RWPE2 (cell line): ENCODE measurements around the gene VDR.

Experiments used
- ATAC-seq: fragments of 200-7000 bp; cut with Tn5 transposase; 3 replicates; pipeline ENCODE4 v1.9.1; 2021; ENCODE audit warnings: low read depth
- DNase-seq: peaks from one replicate; pipeline ENCODE4 v3.0.0-alpha.2; 2020; ENCODE audit warnings: low spot score
- H3K27ac ChIP-seq: fragments of 450-650 bp; 2 replicates; pipeline ENCODE4 v1.5.1; 2017; ENCODE audit warnings: mild to moderate bottlenecking; ENCODE audit not compliant: poor library complexity, severe bottlenecking
- H3K27me3 ChIP-seq: fragments of 250-450 bp; sonication (Bioruptor Pico); 2 replicates; pipeline ENCODE4 v1.5.1; 2021; ENCODE audit warnings: mild to moderate bottlenecking, moderate library complexity; ENCODE audit not compliant: insufficient read depth, poor library complexity, severe bottlenecking
- H3K36me3 ChIP-seq: fragments of 250-450 bp; sonication (Bioruptor Pico); 2 replicates; pipeline ENCODE4 v1.5.1; 2020; ENCODE audit warnings: low read depth, mild to moderate bottlenecking, moderate library complexity
- H3K4me1 ChIP-seq: fragments of 250-450 bp; sonication (Bioruptor Pico); 2 replicates; pipeline ENCODE4 v1.5.1; 2021; ENCODE audit warnings: mild to moderate bottlenecking, moderate library complexity; ENCODE audit not compliant: insufficient read depth, poor library complexity, severe bottlenecking
- H3K4me3 ChIP-seq: fragments of 250-450 bp; sonication (Bioruptor Pico); 2 replicates; pipeline ENCODE4 v1.5.1; 2021; ENCODE audit warnings: mild to moderate bottlenecking, moderate library complexity; ENCODE audit not compliant: severe bottlenecking
- H3K9me3 ChIP-seq: fragments of 250-450 bp; sonication (Bioruptor Pico); 2 replicates; pipeline ENCODE4 v1.5.1; 2021; ENCODE audit warnings: mild to moderate bottlenecking, moderate library complexity; ENCODE audit not compliant: severe bottlenecking
- CTCF ChIP-seq: fragments of 450-650 bp; IDR thresholded peaks from one replicate; pipeline ENCODE4 v1.5.1; 2017; ENCODE audit warnings: mild to moderate bottlenecking, moderate library complexity; ENCODE audit not compliant: poor library complexity, severe bottlenecking

VDR gene

GRCh38 chr12:47902131-47902639 lies 2.6 kb downstream of the VDR start:
- peaks cover 22% of the 10 kb centered on the region for H3K4me1 ChIP-seq
- H3K36me3 ChIP-seq = peaks cover 17% of the 10 kb centered on the region; the same call in 1 of the 2 replicates
- no peaks in the 10 kb centered on the region for H3K9me3 ChIP-seq
- H3K27me3 ChIP-seq = no peaks in the 10 kb centered on the region
- TF ChIP-seq CTCF = no peak
- DNase-seq = no peak
- H3K4me3 ChIP-seq = no peak overlapping the region
- no peak overlapping the region for H3K27ac ChIP-seq
- no peak for ATAC-seq

- H3K4me3 ChIP-seq = no peak overlapping the region
- no peaks in the 10 kb centered on the region for H3K9me3 ChIP-seq
- H3K4me1 ChIP-seq = peaks cover 27% of the 10 kb centered on the region
- peak overlapping the region; percentile 4 for H3K27ac ChIP-seq
- no peak for TF ChIP-seq CTCF
- no peak for DNase-seq
- H3K36me3 ChIP-seq = peaks cover 17% of the 10 kb centered on the region; the same call in 1 of the 2 replicates
- H3K27me3 ChIP-seq = no peaks in the 10 kb centered on the region
- ATAC-seq = no peak
Observed at GRCh38 chr12:47901718-47902093, 3.1 kb downstream of the VDR start.

- DNase-seq (no peak), ATAC-seq (no peak)
- TF ChIP-seq CTCF = no peak
- H3K36me3 ChIP-seq = peaks cover 19% of the 10 kb centered on the region; the same call in 1 of the 2 replicates
- peak overlapping the region; percentile 4 for H3K27ac ChIP-seq
- no peaks in the 10 kb centered on the region for H3K27me3 ChIP-seq
- peaks cover 32% of the 10 kb centered on the region for H3K4me1 ChIP-seq
- no peak overlapping the region for H3K4me3 ChIP-seq
- H3K9me3 ChIP-seq = no peaks in the 10 kb centered on the region
Observed at GRCh38 chr12:47901063-47901717, 3.6 kb downstream of the VDR start.

- H3K36me3 ChIP-seq = peaks cover 20% of the 10 kb centered on the region; the same call in 1 of the 2 replicates
- DNase-seq = no peak
Observed at GRCh38 chr12:47900131-47901062, 4.4 kb downstream of the VDR start.

More at GRCh38 chr12:47900131-47901062, 4.4 kb downstream of the VDR start:
- Histone ChIP-seq H3K9me3 (no peaks in the 10 kb centered on the region), H3K4me1 (peaks cover 30% of the 10 kb centered on the region), H3K4me3 (no peak overlapping the region), H3K27me3 (no peaks in the 10 kb centered on the region), H3K27ac (peak overlapping the region; percentile 4)
- TF ChIP-seq CTCF = peak; percentile 20
- ATAC-seq = no peak
